ENCODE data around the gene CRYL1. TPM values are rescaled to one million over a fixed set of nuclear protein-coding genes. Genes with fewer than 3 reads are reported as not detected.

CRYL1 gene
- total RNA-seq, 1 experiment from 2014 or later = 2.9 TPM

DNA sequence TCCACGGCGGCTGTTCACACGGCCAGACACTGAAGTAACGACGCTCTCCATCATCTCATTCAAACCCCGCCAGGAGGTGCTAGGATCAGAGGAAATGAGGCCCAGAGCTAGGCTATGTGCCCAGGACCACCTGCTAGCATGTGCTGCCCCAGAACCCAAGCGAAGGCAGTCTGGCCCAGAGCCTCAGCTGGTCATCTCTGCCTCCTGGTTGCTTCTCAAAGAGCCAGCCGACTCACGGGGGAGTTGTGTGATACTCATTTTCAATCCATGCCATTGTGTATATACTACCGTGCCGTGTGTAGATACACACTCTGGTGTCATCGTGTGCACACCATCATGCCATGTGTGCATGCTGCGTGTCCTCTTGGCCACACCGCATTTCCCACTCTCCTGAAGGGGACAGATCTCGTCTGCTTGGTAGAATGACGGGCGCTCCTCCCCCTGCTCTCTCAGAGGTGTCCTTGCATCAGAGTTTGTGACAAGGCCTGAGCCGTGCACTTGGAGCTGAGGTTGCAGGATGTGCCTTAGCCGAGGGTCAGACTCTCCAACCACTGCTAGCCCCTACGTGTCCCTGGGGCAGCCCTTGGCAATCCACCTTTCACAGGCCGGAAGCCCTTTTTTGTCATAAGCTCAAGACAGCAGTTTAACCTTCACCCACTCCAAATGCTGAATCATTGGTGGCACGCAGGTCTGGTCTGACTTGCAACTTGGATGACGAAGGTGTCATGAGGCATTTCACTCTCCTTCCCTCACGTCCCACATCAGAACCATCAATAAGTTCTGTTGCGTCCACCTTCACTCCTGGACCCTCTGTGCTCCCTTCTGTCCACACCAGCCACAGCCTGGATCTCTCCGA is 130.4 kb downstream of the CRYL1 start (continued):
- TF ChIP-seq, protein P1, sequence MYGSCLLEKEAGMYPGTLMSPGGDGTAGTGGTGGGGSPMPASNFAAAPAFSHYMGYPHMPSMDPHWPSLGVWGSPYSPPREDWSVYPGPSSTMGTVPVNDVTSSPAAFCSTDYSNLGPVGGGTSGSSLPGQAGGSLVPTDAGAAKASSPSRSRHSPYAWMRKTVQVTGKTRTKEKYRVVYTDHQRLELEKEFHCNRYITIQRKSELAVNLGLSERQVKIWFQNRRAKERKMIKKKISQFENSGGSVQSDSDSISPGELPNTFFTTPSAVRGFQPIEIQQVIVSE (CRISPR knock-in tag; IDR thresholded peaks at IDR 0.05; ENCODE audit: borderline replicate concordance) = no peak
- no peak for TF ChIP-seq ZNF219 (CRISPR knock-in tag; IDR thresholded peaks at IDR 0.05; ENCODE audit: borderline replicate concordance)
- TF ChIP-seq, protein P2, sequence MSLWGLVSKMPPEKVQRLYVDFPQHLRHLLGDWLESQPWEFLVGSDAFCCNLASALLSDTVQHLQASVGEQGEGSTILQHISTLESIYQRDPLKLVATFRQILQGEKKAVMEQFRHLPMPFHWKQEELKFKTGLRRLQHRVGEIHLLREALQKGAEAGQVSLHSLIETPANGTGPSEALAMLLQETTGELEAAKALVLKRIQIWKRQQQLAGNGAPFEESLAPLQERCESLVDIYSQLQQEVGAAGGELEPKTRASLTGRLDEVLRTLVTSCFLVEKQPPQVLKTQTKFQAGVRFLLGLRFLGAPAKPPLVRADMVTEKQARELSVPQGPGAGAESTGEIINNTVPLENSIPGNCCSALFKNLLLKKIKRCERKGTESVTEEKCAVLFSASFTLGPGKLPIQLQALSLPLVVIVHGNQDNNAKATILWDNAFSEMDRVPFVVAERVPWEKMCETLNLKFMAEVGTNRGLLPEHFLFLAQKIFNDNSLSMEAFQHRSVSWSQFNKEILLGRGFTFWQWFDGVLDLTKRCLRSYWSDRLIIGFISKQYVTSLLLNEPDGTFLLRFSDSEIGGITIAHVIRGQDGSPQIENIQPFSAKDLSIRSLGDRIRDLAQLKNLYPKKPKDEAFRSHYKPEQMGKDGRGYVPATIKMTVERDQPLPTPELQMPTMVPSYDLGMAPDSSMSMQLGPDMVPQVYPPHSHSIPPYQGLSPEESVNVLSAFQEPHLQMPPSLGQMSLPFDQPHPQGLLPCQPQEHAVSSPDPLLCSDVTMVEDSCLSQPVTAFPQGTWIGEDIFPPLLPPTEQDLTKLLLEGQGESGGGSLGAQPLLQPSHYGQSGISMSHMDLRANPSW (CRISPR knock-in tag; conservative IDR thresholded peaks at IDR 0.05; ENCODE audit: low read depth) = no peak
- no peak for TF ChIP-seq SMAD3 (CRISPR knock-in tag; IDR thresholded peaks at IDR 0.05; ENCODE audit: borderline replicate concordance)
- no peak for TF ChIP-seq ZNF121 (CRISPR knock-in tag; IDR thresholded peaks at IDR 0.05)
- no peak for TF ChIP-seq RELA (CRISPR knock-in tag; IDR thresholded peaks at IDR 0.05; ENCODE audit: borderline replicate concordance)
- TF ChIP-seq FOXK1 (CRISPR knock-in tag; IDR thresholded peaks at IDR 0.05) = no peak
- no peak for TF ChIP-seq TEAD1 (CRISPR knock-in tag; IDR thresholded peaks at IDR 0.05)
- no peak for TF ChIP-seq ZNF423 (CRISPR knock-in tag; IDR thresholded peaks at IDR 0.05)

DNA sequence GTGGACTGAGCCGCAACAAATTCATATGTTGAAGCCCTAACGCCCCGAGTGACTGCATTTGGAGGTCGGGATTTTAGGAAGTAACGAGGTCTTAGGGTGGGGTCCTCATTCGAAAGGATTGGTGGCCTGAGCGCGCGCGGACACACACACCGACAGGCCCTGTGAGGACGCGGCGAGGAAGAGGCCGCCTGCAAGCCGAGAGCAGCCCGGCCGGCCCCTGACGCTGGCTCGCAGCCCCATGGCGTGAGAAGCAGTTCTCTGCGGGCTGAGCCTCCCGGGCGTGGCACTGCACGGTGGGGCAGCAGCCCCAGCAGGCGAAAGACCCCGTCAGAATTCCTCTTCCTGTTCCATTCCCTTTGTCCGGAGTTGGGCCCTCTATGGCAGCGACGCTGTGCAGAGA is 131.2 kb downstream of the CRYL1 start:
- H3K36me3 Mint-ChIP-seq = no peaks in the 10 kb centered on the region
- CTCF ChIA-PET = no interaction called here
- no peak overlapping the region for H3K4me3 Mint-ChIP-seq
- DNase-seq (ENCODE audit: low spot score) = no peak
- no peaks in the 10 kb centered on the region for H3K4me1 Mint-ChIP-seq
- POLR2A ChIA-PET = no interaction called here
- H3K27me3 Mint-ChIP-seq (ENCODE audit: low read depth) = no peaks in the 10 kb centered on the region
- TF ChIP-seq FOXJ3 (CRISPR knock-in tag; IDR thresholded peaks at IDR 0.05; ENCODE audit: borderline replicate concordance) (no peak), JAZF1 (CRISPR knock-in tag; IDR thresholded peaks at IDR 0.05) (no peak), ZNF232 (CRISPR knock-in tag; IDR thresholded peaks at IDR 0.05) (no peak), ELF4 (CRISPR knock-in tag; IDR thresholded peaks at IDR 0.05; ENCODE audit: low read depth) (no peak), SMAD3 (CRISPR knock-in tag; IDR thresholded peaks at IDR 0.05; ENCODE audit: borderline replicate concordance) (no peak), GTF2I (CRISPR knock-in tag; conservative IDR thresholded peaks at IDR 0.05) (no peak), ZNF121 (CRISPR knock-in tag; IDR thresholded peaks at IDR 0.05) (no peak), SMAD4 (CRISPR knock-in tag; IDR thresholded peaks at IDR 0.05) (no peak), ZNF396 (CRISPR knock-in tag; IDR thresholded peaks at IDR 0.05; ENCODE audit: borderline replicate concordance) (no peak), PRRX2 (CRISPR knock-in tag; IDR thresholded peaks at IDR 0.05) (no peak)
- TF ChIP-seq, protein P3, sequence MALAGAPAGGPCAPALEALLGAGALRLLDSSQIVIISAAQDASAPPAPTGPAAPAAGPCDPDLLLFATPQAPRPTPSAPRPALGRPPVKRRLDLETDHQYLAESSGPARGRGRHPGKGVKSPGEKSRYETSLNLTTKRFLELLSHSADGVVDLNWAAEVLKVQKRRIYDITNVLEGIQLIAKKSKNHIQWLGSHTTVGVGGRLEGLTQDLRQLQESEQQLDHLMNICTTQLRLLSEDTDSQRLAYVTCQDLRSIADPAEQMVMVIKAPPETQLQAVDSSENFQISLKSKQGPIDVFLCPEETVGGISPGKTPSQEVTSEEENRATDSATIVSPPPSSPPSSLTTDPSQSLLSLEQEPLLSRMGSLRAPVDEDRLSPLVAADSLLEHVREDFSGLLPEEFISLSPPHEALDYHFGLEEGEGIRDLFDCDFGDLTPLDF (CRISPR knock-in tag; IDR thresholded peaks at IDR 0.05) = no peak
- TF ChIP-seq, protein P4, sequence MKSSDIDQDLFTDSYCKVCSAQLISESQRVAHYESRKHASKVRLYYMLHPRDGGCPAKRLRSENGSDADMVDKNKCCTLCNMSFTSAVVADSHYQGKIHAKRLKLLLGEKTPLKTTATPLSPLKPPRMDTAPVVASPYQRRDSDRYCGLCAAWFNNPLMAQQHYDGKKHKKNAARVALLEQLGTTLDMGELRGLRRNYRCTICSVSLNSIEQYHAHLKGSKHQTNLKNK (CRISPR knock-in tag; IDR thresholded peaks at IDR 0.05) = no peak
- TF ChIP-seq, protein P2 (CRISPR knock-in tag; conservative IDR thresholded peaks at IDR 0.05; ENCODE audit: low read depth) = no peak
- TF ChIP-seq, protein P5, sequence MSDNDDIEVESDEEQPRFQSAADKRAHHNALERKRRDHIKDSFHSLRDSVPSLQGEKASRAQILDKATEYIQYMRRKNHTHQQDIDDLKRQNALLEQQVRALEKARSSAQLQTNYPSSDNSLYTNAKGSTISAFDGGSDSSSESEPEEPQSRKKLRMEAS (CRISPR knock-in tag; IDR thresholded peaks at IDR 0.05) = no peak
- TF ChIP-seq, protein P6, sequence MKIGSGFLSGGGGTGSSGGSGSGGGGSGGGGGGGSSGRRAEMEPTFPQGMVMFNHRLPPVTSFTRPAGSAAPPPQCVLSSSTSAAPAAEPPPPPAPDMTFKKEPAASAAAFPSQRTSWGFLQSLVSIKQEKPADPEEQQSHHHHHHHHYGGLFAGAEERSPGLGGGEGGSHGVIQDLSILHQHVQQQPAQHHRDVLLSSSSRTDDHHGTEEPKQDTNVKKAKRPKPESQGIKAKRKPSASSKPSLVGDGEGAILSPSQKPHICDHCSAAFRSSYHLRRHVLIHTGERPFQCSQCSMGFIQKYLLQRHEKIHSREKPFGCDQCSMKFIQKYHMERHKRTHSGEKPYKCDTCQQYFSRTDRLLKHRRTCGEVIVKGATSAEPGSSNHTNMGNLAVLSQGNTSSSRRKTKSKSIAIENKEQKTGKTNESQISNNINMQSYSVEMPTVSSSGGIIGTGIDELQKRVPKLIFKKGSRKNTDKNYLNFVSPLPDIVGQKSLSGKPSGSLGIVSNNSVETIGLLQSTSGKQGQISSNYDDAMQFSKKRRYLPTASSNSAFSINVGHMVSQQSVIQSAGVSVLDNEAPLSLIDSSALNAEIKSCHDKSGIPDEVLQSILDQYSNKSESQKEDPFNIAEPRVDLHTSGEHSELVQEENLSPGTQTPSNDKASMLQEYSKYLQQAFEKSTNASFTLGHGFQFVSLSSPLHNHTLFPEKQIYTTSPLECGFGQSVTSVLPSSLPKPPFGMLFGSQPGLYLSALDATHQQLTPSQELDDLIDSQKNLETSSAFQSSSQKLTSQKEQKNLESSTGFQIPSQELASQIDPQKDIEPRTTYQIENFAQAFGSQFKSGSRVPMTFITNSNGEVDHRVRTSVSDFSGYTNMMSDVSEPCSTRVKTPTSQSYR (CRISPR knock-in tag; IDR thresholded peaks at IDR 0.05) = no peak
- TF ChIP-seq, protein P7, sequence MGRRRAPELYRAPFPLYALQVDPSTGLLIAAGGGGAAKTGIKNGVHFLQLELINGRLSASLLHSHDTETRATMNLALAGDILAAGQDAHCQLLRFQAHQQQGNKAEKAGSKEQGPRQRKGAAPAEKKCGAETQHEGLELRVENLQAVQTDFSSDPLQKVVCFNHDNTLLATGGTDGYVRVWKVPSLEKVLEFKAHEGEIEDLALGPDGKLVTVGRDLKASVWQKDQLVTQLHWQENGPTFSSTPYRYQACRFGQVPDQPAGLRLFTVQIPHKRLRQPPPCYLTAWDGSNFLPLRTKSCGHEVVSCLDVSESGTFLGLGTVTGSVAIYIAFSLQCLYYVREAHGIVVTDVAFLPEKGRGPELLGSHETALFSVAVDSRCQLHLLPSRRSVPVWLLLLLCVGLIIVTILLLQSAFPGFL (CRISPR knock-in tag; IDR thresholded peaks at IDR 0.05; ENCODE audit: borderline replicate concordance) = no peak
- ATAC-seq = no peak
- H3K27ac Mint-ChIP-seq = no peak overlapping the region
- H3K9me3 Mint-ChIP-seq = peaks cover 7% of the 10 kb centered on the region

All from WTC11 (cell line).